Right lobe of liver (tissue), 6 donors: Measurements from ENCODE around the gene RHEX. TPM values are rescaled to one million over a fixed set of nuclear protein-coding genes. Genes with fewer than 3 reads are reported as not detected.

Source experiments
- ATAC-seq, 4 donors: fragments of 200-7000 bp; cut with Tn5 transposase; one replicate each; pipeline ENCODE4 v1.9.1; 2020; ENCODE audit warnings: mild to moderate bottlenecking in 4 of 4, moderate library complexity in 4 of 4
- DNase-seq, 3 donors: peaks; one replicate each; pipeline ENCODE4 v3.0.0-alpha.2; 2020
- H3K27ac ChIP-seq, 3 donors: fragments of 200-600 bp; one replicate each; pipeline ENCODE4 v1.8.0; 2022
- H3K27me3 ChIP-seq, 2 donors: fragments of 200-600 bp; one replicate each; pipeline ENCODE4 v1.8.0; 2022
- H3K36me3 ChIP-seq, 4 donors: fragments of 200-600 bp; sonication (generic) in 1 of 4; one replicate each; pipeline versions ENCODE4 v1.5.1 to v1.8.0; 2017 to 2022; ENCODE audit warnings: control low read depth in 1 of 4
- H3K4me1 ChIP-seq, 4 donors: fragments of 200-600 bp; sonication (generic) in 1 of 4; one replicate each; pipeline versions ENCODE4 v1.5.1 to v1.8.0; 2017 to 2022; ENCODE audit warnings: control low read depth in 1 of 4
- H3K4me3 ChIP-seq, 3 donors: fragments of 200-600 bp; one replicate each; pipeline ENCODE4 v1.8.0; 2022
- H3K9me3 ChIP-seq, 4 donors: fragments of 200-600 bp; sonication (generic) in 1 of 4; one replicate each; pipeline versions ENCODE4 v1.5.1 to v1.8.0; 2017 to 2022; ENCODE audit warnings: control low read depth in 1 of 4
- CTCF ChIP-seq, 4 donors: fragments of 200-600 bp in 3 of 4; fragments of 450-650 bp in 1 of 4; IDR thresholded peaks; one replicate each; pipeline versions ENCODE4 v1.5.1 to v1.8.0; 2016 to 2022; ENCODE audit warnings: antibody characterized with exemption in 4 of 4, mild to moderate bottlenecking in 2 of 4
- POLR2A ChIP-seq: fragments of 450-650 bp; IDR thresholded peaks from one replicate; pipeline ENCODE4 v1.6.1; 2017; ENCODE audit warnings: antibody characterized with exemption, mild to moderate bottlenecking
- WGBS: methylation state at CpG from one replicate; pipeline ENCODE4 v1.1.6; 2018; ENCODE audit warnings: low coverage, low lambda C conversion rate; ENCODE audit not compliant: insufficient coverage; ENCODE audit errors: missing lambda C conversion rate; 5-methylcytosine and 5-hydroxymethylcytosine counted together
- intact Hi-C, 2 donors: fragments of 100-400 bp; cut with DNase I; formaldehyde crosslinking; loops; one replicate each; pipeline versions ENCODE4 v1.11.2 to v1.14.1; 2022
- total RNA-seq, 6 experiments: library from RNA; depleted of rRNA in 2 of 6; stranded (reverse); fragments of >200 nt in 2 of 6; fragmentation: NEBNext Ultra II Directional in 3 of 6; extraction: Animal tissue kit (Norgen Biotek cat#: 25700) in 3 of 6; gene quantifications; one replicate each; pipeline versions ENCODE4 v1.1.0 to v1.2.4, GENCODE V29; 2016 to 2023
- donor health status: DM: no; HTN: yes; CAD: no.
- donor health status: DM: no; HTN: no; CAD: no.
- donor health status: DM: no; HTN: no; CAD: no.
- donor health status: DM: no; HTN: yes; CAD: no.
- donor health status: DM: no; HTN: yes; CAD: no.

Gene RHEX
- total RNA-seq, 6 experiments from 2014 or later = 0.18 to 0.57 (median 0.26) TPM; not detected in 1

- 77% methylated on average over 8 of the region's 11 CpGs for WGBS
- H3K4me3 ChIP-seq = no peak within 1 kb of the TSS
- DNase-seq (no peak), ATAC-seq (no peak)
- H3K4me1 ChIP-seq = no peaks in the 10 kb centered on the region
- no peaks in the 10 kb centered on the region for H3K36me3 ChIP-seq
- TF ChIP-seq CTCF (IDR thresholded peaks at IDR 0.05) = no peak
- TF ChIP-seq POLR2A = no peak
- intact Hi-C loops = loop anchor here in 1 of 2 donors (10.0 kb wide), 1 partner anchor 81 kb away; no protein-coding TSS in a partner anchor
- no peaks in the 10 kb centered on the region for H3K27me3 ChIP-seq
- H3K9me3 ChIP-seq = no peaks in the 10 kb centered on the region
- no peak within 1 kb of the TSS for H3K27ac ChIP-seq
These were observed 29.3 kb upstream of the RHEX start, which contains the start of gene CTSE for GRCh38 chr1:206023695-206024094. Gene CTSE, minus strand, starts transcription at chr1:206023895. Its CDS starts 104 bp downstream, at chr1:206023791.

GRCh38 chr1:206025283-206025820 lies 27.6 kb upstream of the RHEX start:
- WGBS = 64% methylated on average over 3 of the region's 3 CpGs
- ATAC-seq = no peak
- H3K4me1 ChIP-seq = peaks cover 0 to 10% (median 3%) of the 10 kb centered on the region in 4 donors
- H3K27ac ChIP-seq = no peak overlapping the region
- intact Hi-C loops = loop anchor here in 1 of 2 donors (10.0 kb wide), 1 partner anchor 79 kb away; no protein-coding TSS in a partner anchor
- H3K27me3 ChIP-seq = no peaks in the 10 kb centered on the region
- no peak overlapping the region for H3K4me3 ChIP-seq
- TF ChIP-seq POLR2A (no peak), CTCF (IDR thresholded peaks at IDR 0.05) (no peak)
- DNase-seq = no peak
- H3K36me3 ChIP-seq = no peaks in the 10 kb centered on the region
- H3K9me3 ChIP-seq = no peaks in the 10 kb centered on the region

- TF ChIP-seq POLR2A (no peak), CTCF (IDR thresholded peaks at IDR 0.05) (no peak)
- 10% methylated on average over 4 of the region's 4 CpGs for whole genome bisulfite sequencing
- Histone ChIP-seq H3K27ac (no peak overlapping the region), H3K9me3 (no peaks in the 10 kb centered on the region), H3K4me3 (no peak overlapping the region), H3K4me1 (peaks cover 0 to 10% (median 3%) of the 10 kb centered on the region in 4 donors), H3K36me3 (no peaks in the 10 kb centered on the region), H3K27me3 (no peaks in the 10 kb centered on the region)
- ATAC-seq (peak; percentile 93 to 96 (median 94)), DNase-seq (peak; percentile 77 to 90 (median 87))
- intact Hi-C loops = loop anchor here in 1 of 2 donors (10.0 kb wide), 1 partner anchor 75 kb away; no protein-coding TSS in a partner anchor
These were observed 23.5 kb upstream of the RHEX start for GRCh38 chr1:206029484-206029883.

- ATAC-seq (no peak), DNase-seq (no peak)
- intact Hi-C loops = loop anchor here in 1 of 2 donors (10.0 kb wide), 1 partner anchor 75 kb away; no protein-coding TSS in a partner anchor
- no peaks in the 10 kb centered on the region for H3K36me3 ChIP-seq
- H3K4me3 ChIP-seq = no peak overlapping the region
- 63% methylated on average over 3 of the region's 4 CpGs for WGBS
- TF ChIP-seq POLR2A (no peak), CTCF (IDR thresholded peaks at IDR 0.05) (no peak)
- H3K27ac ChIP-seq = no peak overlapping the region
- H3K4me1 ChIP-seq = peaks cover 0 to 10% (median 3%) of the 10 kb centered on the region in 4 donors
- no peaks in the 10 kb centered on the region for H3K9me3 ChIP-seq
- no peaks in the 10 kb centered on the region for H3K27me3 ChIP-seq
These were observed 22.8 kb upstream of the RHEX start for GRCh38 chr1:206030191-206030590.
